Measurements from ENCODE around the gene CUL4A.

GRCh38 chr13:113205428-113205931 is 3.9 kb upstream of the CUL4A start:
- no peak for TF ChIP-seq CTCF (IDR thresholded peaks at IDR 0.05 in 4 of 5, conservative IDR thresholded peaks at IDR 0.05 in 1 of 5)
- TF ChIP-seq POLR2A (IDR thresholded peaks at IDR 0.05): no peak
